Measurements from ENCODE around the gene CDIPT.

Gene CDIPT

DNA sequence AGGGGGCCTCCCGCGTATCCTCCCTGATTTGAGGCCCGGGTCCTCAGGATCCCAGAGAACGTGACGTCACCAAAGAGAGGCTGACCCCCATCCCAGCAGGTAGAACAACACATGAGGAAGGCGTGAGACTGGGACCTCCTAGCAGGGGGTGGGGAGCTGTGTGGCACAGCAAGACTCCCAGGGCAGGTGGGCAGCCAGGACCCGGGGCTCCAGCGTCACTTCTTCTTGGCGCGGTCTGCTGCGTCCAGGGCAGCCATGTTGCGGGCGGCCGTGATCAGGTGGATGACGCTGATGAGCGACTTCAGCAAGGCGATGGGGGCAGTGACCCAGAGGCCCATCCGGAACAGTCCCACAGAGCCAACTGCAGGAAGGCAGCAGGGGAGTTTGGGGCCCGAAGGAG, 4.1 kb downstream of the CDIPT start:
- Histone ChIP-seq H3K4me1 (ENCODE audit: control insufficient read depth in 2 of 2, insufficient read depth in 1 of 2, low read depth in 1 of 2, low read length in 2 of 2) (peaks cover 4 to 8% of the 10 kb centered on the region in 2 donors), H2BK12ac (ENCODE audit: low read length) (no peak overlapping the region), H4K91ac (ENCODE audit: low read depth, low read length, poor library complexity) (no peak overlapping the region), H3K14ac (ENCODE audit: low read length) (no peak overlapping the region), H3K4ac (ENCODE audit: low read length) (no peak overlapping the region), H3K4me2 (ENCODE audit: insufficient read depth, low read length, poor library complexity, severe bottlenecking) (no peak overlapping the region), H2AFZ (ENCODE audit: low read length) (no peak overlapping the region), H3K9me3 (replicated peaks in 1 of 2; ENCODE audit: control insufficient read depth in 2 of 2, insufficient read depth in 1 of 2, low read depth in 1 of 2, low read length in 2 of 2) (no peaks in the 10 kb centered on the region), H3K36me3 (replicated peaks in 1 of 2; ENCODE audit: control insufficient read depth in 2 of 2, insufficient read depth in 2 of 2, low read length in 2 of 2) (peaks cover 20 to 22% of the 10 kb centered on the region in 2 donors), H2BK120ac (ENCODE audit: low read depth, low read length) (no peak overlapping the region), H3K23ac (ENCODE audit: low read depth, low read length, poor library complexity) (no peak overlapping the region), H3K4me3 (ENCODE audit: low read length in 2 of 2) (no peak overlapping the region), H3K79me1 (ENCODE audit: low read depth, low read length) (peaks cover 7% of the 10 kb centered on the region), H2BK15ac (ENCODE audit: low read length) (no peak overlapping the region), H3K9ac (ENCODE audit: low read depth, low read length, poor library complexity) (no peak overlapping the region), H3K27ac (replicated peaks; ENCODE audit: low read length) (no peak overlapping the region), H2BK5ac (ENCODE audit: low read length) (no peak overlapping the region), H3K27me3 (ENCODE audit: control insufficient read depth in 3 of 3, insufficient read depth in 3 of 3, low read depth in 1 of 3, low read length in 3 of 3) (no peaks in the 10 kb centered on the region), H3K18ac (ENCODE audit: low read length) (no peak overlapping the region), H4K8ac (ENCODE audit: low read depth, low read length) (peak overlapping the region; percentile 57), H2AK5ac (ENCODE audit: low read depth, low read length) (no peak overlapping the region)
- DNase-seq (ENCODE audit: low spot score) = no peak
- WGBS, 2 donors (ENCODE audit: extremely low coverage in 2 of 2, insufficient read length in 2 of 2, insufficient replicate concordance in 1 of 2) = no CpG with 5 or more reads among the region's 19 CpGs

DNA sequence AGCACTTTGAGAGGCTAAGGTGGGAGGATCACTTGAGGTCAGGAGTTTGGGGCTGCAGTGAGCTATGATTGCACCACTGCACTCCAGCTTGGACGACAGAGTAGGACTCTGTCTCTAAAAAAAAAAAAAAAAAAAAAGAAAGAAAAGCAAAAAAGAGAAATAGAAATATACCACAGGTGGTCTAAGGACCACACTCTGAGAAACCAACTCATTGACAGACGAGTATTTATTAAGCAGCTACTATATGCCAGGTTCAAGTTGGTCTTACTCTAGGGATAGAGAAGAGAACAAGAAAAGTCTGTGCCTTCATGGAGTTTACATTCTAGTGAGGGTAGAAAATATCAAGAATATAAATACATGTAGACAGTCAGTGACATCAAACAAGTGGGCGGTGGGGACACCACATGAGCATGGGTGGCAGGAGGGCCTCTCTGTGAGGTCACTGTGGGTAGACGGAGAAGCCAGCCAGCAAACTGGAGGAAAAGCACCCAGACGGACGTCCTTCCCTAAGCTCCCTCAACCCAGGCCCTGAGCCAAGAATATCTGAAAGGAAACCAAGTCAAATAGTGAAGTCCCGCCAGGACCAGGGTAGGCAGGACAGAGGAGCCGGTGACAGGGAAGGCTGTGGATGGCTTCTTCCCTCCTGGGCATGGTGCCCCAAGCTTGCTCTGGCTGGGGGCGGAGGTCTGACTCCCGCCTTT, 4.7 kb downstream of the CDIPT start:
- no peaks in the 10 kb centered on the region for H3K9me3 ChIP-seq (replicated peaks in 1 of 2; ENCODE audit: control insufficient read depth in 2 of 2, insufficient read depth in 1 of 2, low read depth in 1 of 2, low read length in 2 of 2)
- no peak overlapping the region for H4K91ac ChIP-seq (ENCODE audit: low read depth, low read length, poor library complexity)
- H3K36me3 ChIP-seq (replicated peaks in 1 of 2; ENCODE audit: control insufficient read depth in 2 of 2, insufficient read depth in 2 of 2, low read length in 2 of 2) = peaks cover 20 to 22% of the 10 kb centered on the region in 2 donors
- H2BK15ac ChIP-seq (ENCODE audit: low read length) = no peak overlapping the region
- H2BK12ac ChIP-seq (ENCODE audit: low read length) = no peak overlapping the region
- H2BK5ac ChIP-seq (ENCODE audit: low read length) = no peak overlapping the region
- H3K27ac ChIP-seq (replicated peaks; ENCODE audit: low read length) = no peak overlapping the region
- H3K14ac ChIP-seq (ENCODE audit: low read length) = no peak overlapping the region
- no CpG with 5 or more reads among the region's 10 CpGs for WGBS, 2 donors (ENCODE audit: extremely low coverage in 2 of 2, insufficient read length in 2 of 2, insufficient replicate concordance in 1 of 2)
- no peak overlapping the region for H4K8ac ChIP-seq (ENCODE audit: low read depth, low read length)
- H3K4me1 ChIP-seq (ENCODE audit: control insufficient read depth in 2 of 2, insufficient read depth in 1 of 2, low read depth in 1 of 2, low read length in 2 of 2) = peaks cover 4 to 5% of the 10 kb centered on the region in 2 donors
- no peak overlapping the region for H3K23ac ChIP-seq (ENCODE audit: low read depth, low read length, poor library complexity)
- H3K18ac ChIP-seq (ENCODE audit: low read length) = no peak overlapping the region
- DNase-seq (ENCODE audit: low spot score) = no peak
- H3K4me2 ChIP-seq (ENCODE audit: insufficient read depth, low read length, poor library complexity, severe bottlenecking) = no peak overlapping the region
- no peak overlapping the region for H3K4ac ChIP-seq (ENCODE audit: low read length)
- H2AFZ ChIP-seq (ENCODE audit: low read length) = no peak overlapping the region
- H3K27me3 ChIP-seq (ENCODE audit: control insufficient read depth in 3 of 3, insufficient read depth in 3 of 3, low read depth in 1 of 3, low read length in 3 of 3) = no peaks in the 10 kb centered on the region
- H3K9ac ChIP-seq (ENCODE audit: low read depth, low read length, poor library complexity) = peak overlapping the region; percentile 4
- no peak overlapping the region for H3K4me3 ChIP-seq (ENCODE audit: low read length in 2 of 2)
- peaks cover 7% of the 10 kb centered on the region for H3K79me1 ChIP-seq (ENCODE audit: low read depth, low read length)
- H2AK5ac ChIP-seq (ENCODE audit: low read depth, low read length) = no peak overlapping the region
- no peak overlapping the region for H2BK120ac ChIP-seq (ENCODE audit: low read depth, low read length)

DNA sequence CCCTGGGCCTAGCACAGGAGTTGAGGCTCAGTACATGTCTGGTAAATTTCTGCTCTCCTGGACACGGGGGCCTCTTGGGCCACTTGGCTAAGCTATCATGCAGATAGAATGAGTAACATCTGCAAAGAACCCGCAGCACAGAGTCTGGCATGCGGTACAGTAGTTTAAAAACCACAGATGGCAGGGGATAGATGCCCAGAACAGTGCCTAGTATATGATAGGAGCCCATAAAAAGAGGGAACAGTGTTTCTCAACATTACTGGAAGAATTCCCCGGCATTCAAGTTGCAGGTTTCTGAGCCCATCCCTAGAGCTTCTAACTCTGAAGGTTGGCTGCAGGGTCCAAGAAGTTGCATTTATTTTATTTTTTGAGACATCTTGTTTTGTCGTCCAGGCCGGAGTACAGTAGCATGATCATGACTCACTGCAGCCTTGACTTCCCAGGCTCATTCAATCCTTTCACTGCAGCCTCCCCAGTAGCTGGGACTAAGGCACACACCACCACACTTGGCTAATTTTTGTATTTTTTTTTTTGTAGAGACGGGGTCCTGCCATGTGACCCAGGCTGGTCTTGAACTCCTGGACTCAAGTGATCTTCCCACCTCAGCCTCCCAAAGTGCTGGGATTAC, 5.8 kb downstream of the CDIPT start:
- Histone ChIP-seq H3K9ac (ENCODE audit: low read depth, low read length, poor library complexity) (no peak overlapping the region), H2AFZ (ENCODE audit: low read length) (no peak overlapping the region), H3K36me3 (replicated peaks in 1 of 2; ENCODE audit: control insufficient read depth in 2 of 2, insufficient read depth in 2 of 2, low read length in 2 of 2) (peaks cover 20 to 22% of the 10 kb centered on the region in 2 donors), H2AK5ac (ENCODE audit: low read depth, low read length) (no peak overlapping the region), H3K27me3 (ENCODE audit: control insufficient read depth in 3 of 3, insufficient read depth in 3 of 3, low read depth in 1 of 3, low read length in 3 of 3) (no peaks in the 10 kb centered on the region), H3K79me1 (ENCODE audit: low read depth, low read length) (peaks cover 7% of the 10 kb centered on the region), H3K14ac (ENCODE audit: low read length) (no peak overlapping the region), H3K4me2 (ENCODE audit: insufficient read depth, low read length, poor library complexity, severe bottlenecking) (no peak overlapping the region), H2BK120ac (ENCODE audit: low read depth, low read length) (no peak overlapping the region), H2BK12ac (ENCODE audit: low read length) (no peak overlapping the region), H3K4me1 (ENCODE audit: control insufficient read depth in 2 of 2, insufficient read depth in 1 of 2, low read depth in 1 of 2, low read length in 2 of 2) (peaks cover 3 to 5% of the 10 kb centered on the region in 2 donors), H3K23ac (ENCODE audit: low read depth, low read length, poor library complexity) (no peak overlapping the region), H3K4ac (ENCODE audit: low read length) (no peak overlapping the region), H2BK15ac (ENCODE audit: low read length) (no peak overlapping the region), H3K18ac (ENCODE audit: low read length) (no peak overlapping the region), H3K9me3 (replicated peaks in 1 of 2; ENCODE audit: control insufficient read depth in 2 of 2, insufficient read depth in 1 of 2, low read depth in 1 of 2, low read length in 2 of 2) (no peaks in the 10 kb centered on the region), H4K91ac (ENCODE audit: low read depth, low read length, poor library complexity) (no peak overlapping the region), H3K4me3 (ENCODE audit: low read length in 2 of 2) (no peak overlapping the region), H3K27ac (replicated peaks; ENCODE audit: low read length) (no peak overlapping the region), H4K8ac (ENCODE audit: low read depth, low read length) (no peak overlapping the region), H2BK5ac (ENCODE audit: low read length) (no peak overlapping the region)
- no CpG with 5 or more reads among the region's 7 CpGs for WGBS, 2 donors (ENCODE audit: extremely low coverage in 2 of 2, insufficient read length in 2 of 2, insufficient replicate concordance in 1 of 2)
- DNase-seq (ENCODE audit: low spot score) = no peak

DNA sequence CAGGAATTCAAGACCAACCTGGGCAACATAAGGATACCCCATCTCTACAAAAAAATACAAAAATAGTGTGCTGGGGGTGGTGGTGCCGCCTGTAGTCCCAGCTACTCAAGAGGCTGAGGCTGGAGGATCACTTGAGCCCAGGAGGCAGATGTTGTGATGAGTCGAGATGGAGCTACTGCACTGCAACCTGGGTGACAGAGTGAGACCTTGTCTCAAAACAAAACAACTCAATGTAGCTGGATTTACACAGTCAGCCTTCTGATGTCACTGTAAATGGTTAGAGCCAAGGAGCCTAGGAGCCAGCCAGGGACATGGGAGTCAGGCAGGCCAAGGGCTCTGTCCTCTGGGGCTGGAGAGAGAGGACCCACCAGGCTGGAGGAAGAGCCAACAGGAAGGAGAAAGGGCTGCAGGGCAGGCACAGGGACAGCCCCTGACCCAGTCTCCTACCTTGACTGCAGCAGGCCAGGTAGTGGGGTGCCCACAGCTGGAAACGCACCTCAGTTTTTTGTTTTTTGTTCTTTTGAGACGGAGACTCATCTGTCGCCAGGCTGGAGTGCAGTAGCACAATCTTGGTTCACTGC, 8.4 kb downstream of the CDIPT start:
- Histone ChIP-seq H3K9ac (ENCODE audit: low read depth, low read length, poor library complexity) (no peak overlapping the region), H3K27ac (replicated peaks; ENCODE audit: low read length) (no peak overlapping the region), H3K79me1 (ENCODE audit: low read depth, low read length) (no peaks in the 10 kb centered on the region), H4K91ac (ENCODE audit: low read depth, low read length, poor library complexity) (no peak overlapping the region), H4K8ac (ENCODE audit: low read depth, low read length) (no peak overlapping the region), H3K4me3 (ENCODE audit: low read length in 2 of 2) (no peak overlapping the region), H3K18ac (ENCODE audit: low read length) (no peak overlapping the region), H3K9me3 (replicated peaks in 1 of 2; ENCODE audit: control insufficient read depth in 2 of 2, insufficient read depth in 1 of 2, low read depth in 1 of 2, low read length in 2 of 2) (no peaks in the 10 kb centered on the region), H3K4ac (ENCODE audit: low read length) (no peak overlapping the region), H3K4me1 (ENCODE audit: control insufficient read depth in 2 of 2, insufficient read depth in 1 of 2, low read depth in 1 of 2, low read length in 2 of 2) (no peaks in the 10 kb centered on the region), H2AFZ (ENCODE audit: low read length) (no peak overlapping the region), H3K23ac (ENCODE audit: low read depth, low read length, poor library complexity) (no peak overlapping the region), H2BK15ac (ENCODE audit: low read length) (no peak overlapping the region), H3K14ac (ENCODE audit: low read length) (no peak overlapping the region), H3K4me2 (ENCODE audit: insufficient read depth, low read length, poor library complexity, severe bottlenecking) (no peak overlapping the region), H2BK12ac (ENCODE audit: low read length) (no peak overlapping the region), H2BK5ac (ENCODE audit: low read length) (no peak overlapping the region), H3K27me3 (ENCODE audit: control insufficient read depth in 3 of 3, insufficient read depth in 3 of 3, low read depth in 1 of 3, low read length in 3 of 3) (no peaks in the 10 kb centered on the region), H2AK5ac (ENCODE audit: low read depth, low read length) (no peak overlapping the region), H3K36me3 (replicated peaks in 1 of 2; ENCODE audit: control insufficient read depth in 2 of 2, insufficient read depth in 2 of 2, low read length in 2 of 2) (peaks cover 10 to 12% of the 10 kb centered on the region in 2 donors), H2BK120ac (ENCODE audit: low read depth, low read length) (no peak overlapping the region)
- DNase-seq (ENCODE audit: low spot score) = no peak
- WGBS, 2 donors (ENCODE audit: extremely low coverage in 2 of 2, insufficient read length in 2 of 2, insufficient replicate concordance in 1 of 2) = no CpG with 5 or more reads among the region's 5 CpGs

Measured in neuronal stem cell (in vitro differentiated cells).